Astrocyte (in vitro differentiated cells and primary cell): ENCODE measurements around the gene MAP3K4. TPM values are rescaled to one million over a fixed set of nuclear protein-coding genes. Genes with fewer than 3 reads are reported as not detected.

Experiments
- DNase-seq: peaks from one replicate; pipeline ENCODE4 v3.0.0-alpha.2; 2010; ENCODE audit warnings: low read depth
- FAIRE-seq: peaks from 2 replicates; lab custom pipeline; 2011; peaks lifted over from hg19 to GRCh38; lab: Jason Lieb, UNC
- H2AFZ ChIP-seq: 2 replicates; pipeline ENCODE4 v1.6.0; 2012; ENCODE audit warnings: low read depth, low read length, inconsistent platforms
- H3K27ac ChIP-seq: 2 replicates; pipeline ENCODE4 v1.5.1; 2011; ENCODE audit warnings: low read depth, low read length, inconsistent platforms
- H3K27me3 ChIP-seq: 2 replicates; pipeline ENCODE4 v1.6.0; 2011; ENCODE audit warnings: low read length, inconsistent platforms; ENCODE audit not compliant: insufficient read depth
- H3K36me3 ChIP-seq: 2 replicates; pipeline ENCODE4 v1.5.1; 2011; ENCODE audit warnings: low read length, inconsistent platforms; ENCODE audit not compliant: insufficient read depth
- H3K4me1 ChIP-seq: 2 replicates; pipeline ENCODE4 v1.5.1; 2011; ENCODE audit warnings: low read length, inconsistent platforms; ENCODE audit not compliant: insufficient read depth
- H3K4me2 ChIP-seq: 2 replicates; pipeline ENCODE4 v1.6.0; 2012; ENCODE audit warnings: low read length, inconsistent platforms
- H3K4me3 ChIP-seq: 2 replicates; pipeline ENCODE4 v1.5.1; 2011; ENCODE audit warnings: low read depth, mild to moderate bottlenecking, low read length, inconsistent platforms; ENCODE audit not compliant: insufficient read depth
- H3K79me2 ChIP-seq: 2 replicates; pipeline ENCODE4 v1.6.0; 2012; ENCODE audit warnings: mild to moderate bottlenecking, low read length, inconsistent platforms; ENCODE audit not compliant: insufficient read depth
- H3K9ac ChIP-seq: 2 replicates; pipeline ENCODE4 v1.6.0; 2012; ENCODE audit warnings: mild to moderate bottlenecking, low read length, inconsistent platforms
- H3K9me3 ChIP-seq: 2 replicates; pipeline ENCODE4 v1.5.1; 2012; ENCODE audit warnings: low read depth, mild to moderate bottlenecking, low read length, inconsistent platforms; ENCODE audit not compliant: insufficient read depth
- H4K20me1 ChIP-seq: 2 replicates; pipeline ENCODE4 v1.6.0; 2012; ENCODE audit warnings: low read length, inconsistent platforms; ENCODE audit not compliant: insufficient read depth
- H3K27ac Mint-ChIP-seq: one replicate; pipeline ENCODE4 v1.8.0; 2021; ENCODE audit warnings: mild to moderate bottlenecking, mixed read lengths; ENCODE audit not compliant: unreplicated experiment
- H3K27me3 Mint-ChIP-seq: one replicate; pipeline ENCODE4 v1.8.0; 2021; ENCODE audit warnings: low read depth, mixed read lengths; ENCODE audit not compliant: unreplicated experiment
- H3K36me3 Mint-ChIP-seq: one replicate; pipeline ENCODE4 v1.8.0; 2021; ENCODE audit warnings: low read depth, mixed read lengths; ENCODE audit not compliant: unreplicated experiment
- H3K4me1 Mint-ChIP-seq: one replicate; pipeline ENCODE4 v1.8.0; 2021; ENCODE audit warnings: low read depth, mixed read lengths; ENCODE audit not compliant: unreplicated experiment
- H3K4me3 Mint-ChIP-seq: one replicate; pipeline ENCODE4 v1.8.0; 2021; ENCODE audit warnings: mild to moderate bottlenecking, moderate library complexity, mixed read lengths; ENCODE audit not compliant: unreplicated experiment
- H3K9me3 Mint-ChIP-seq: one replicate; pipeline ENCODE4 v1.8.0; 2021; ENCODE audit warnings: mild to moderate bottlenecking, mixed read lengths; ENCODE audit not compliant: unreplicated experiment
- EZH2 ChIP-seq: IDR thresholded peaks from 2 replicates; pipeline ENCODE4 v1.6.1; 2012; ENCODE audit warnings: mild to moderate bottlenecking, low read length, inconsistent platforms; ENCODE audit not compliant: insufficient read depth
- total RNA-seq: library from RNA; stranded (reverse); gene quantifications from 2 replicates; pipeline ENCODE4 v1.2.1, GENCODE V29; 2021
- TF ChIP-seq, protein P1 (sequence below): IDR thresholded peaks from 2 replicates; pipeline ENCODE4 v1.5.1; 2011; ENCODE audit warnings: low read depth, mild to moderate bottlenecking, inconsistent platforms, low read length, moderate library complexity; ENCODE audit not compliant: insufficient read depth

Gene MAP3K4
- total RNA-seq, 1 donor from 2014 or later = 22.1 TPM

DNA sequence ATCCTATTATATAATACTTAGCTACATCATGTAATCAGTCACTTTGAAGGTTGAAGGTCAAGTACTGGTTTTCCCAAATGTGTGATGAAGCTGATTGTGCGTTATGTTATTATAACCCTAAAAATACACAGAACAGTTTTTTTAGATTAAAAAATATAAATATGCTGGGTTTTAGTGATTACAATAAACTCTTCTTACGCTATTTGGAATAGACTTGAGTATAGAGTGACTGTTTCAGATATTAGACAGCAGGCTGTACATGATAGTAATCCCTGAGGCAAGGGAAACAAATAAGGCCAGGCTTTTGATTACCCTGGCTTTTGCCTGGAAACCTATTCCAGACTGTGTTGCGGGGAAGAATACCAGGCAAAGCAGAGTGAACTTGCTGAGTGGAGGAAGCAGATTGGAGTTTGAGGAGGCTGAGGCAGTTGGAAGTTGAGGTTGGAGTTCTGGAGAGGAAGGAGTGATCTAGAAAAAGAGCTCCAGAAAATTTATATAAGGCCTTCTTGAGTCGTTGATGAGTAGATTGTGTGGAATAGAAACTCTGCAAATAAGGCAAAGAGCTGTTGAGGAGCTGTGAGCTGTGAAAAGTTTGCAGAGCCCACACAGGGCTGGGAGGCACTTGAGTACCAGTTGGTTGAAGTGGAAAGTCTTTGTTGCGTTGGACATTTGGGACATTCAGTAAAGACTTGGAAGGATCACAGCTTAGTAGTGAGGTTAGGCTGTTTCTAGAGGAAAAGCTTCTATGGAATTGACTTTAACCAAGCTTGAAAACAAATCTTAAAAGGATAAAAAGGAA lies 26.4 kb downstream of the MAP3K4 start:
- Mint-ChIP-seq H3K36me3 (peaks cover 2% of the 10 kb centered on the region), H3K4me1 (peaks cover 5% of the 10 kb centered on the region), H3K9me3 (peaks cover 4% of the 10 kb centered on the region), H3K27ac (no peak overlapping the region), H3K4me3 (no peak overlapping the region), H3K27me3 (no peaks in the 10 kb centered on the region)
- no peak for TF ChIP-seq EZH2
- TF ChIP-seq, protein P1, sequence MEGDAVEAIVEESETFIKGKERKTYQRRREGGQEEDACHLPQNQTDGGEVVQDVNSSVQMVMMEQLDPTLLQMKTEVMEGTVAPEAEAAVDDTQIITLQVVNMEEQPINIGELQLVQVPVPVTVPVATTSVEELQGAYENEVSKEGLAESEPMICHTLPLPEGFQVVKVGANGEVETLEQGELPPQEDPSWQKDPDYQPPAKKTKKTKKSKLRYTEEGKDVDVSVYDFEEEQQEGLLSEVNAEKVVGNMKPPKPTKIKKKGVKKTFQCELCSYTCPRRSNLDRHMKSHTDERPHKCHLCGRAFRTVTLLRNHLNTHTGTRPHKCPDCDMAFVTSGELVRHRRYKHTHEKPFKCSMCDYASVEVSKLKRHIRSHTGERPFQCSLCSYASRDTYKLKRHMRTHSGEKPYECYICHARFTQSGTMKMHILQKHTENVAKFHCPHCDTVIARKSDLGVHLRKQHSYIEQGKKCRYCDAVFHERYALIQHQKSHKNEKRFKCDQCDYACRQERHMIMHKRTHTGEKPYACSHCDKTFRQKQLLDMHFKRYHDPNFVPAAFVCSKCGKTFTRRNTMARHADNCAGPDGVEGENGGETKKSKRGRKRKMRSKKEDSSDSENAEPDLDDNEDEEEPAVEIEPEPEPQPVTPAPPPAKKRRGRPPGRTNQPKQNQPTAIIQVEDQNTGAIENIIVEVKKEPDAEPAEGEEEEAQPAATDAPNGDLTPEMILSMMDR = no peak
- H3K4me1 ChIP-seq = no peaks in the 10 kb centered on the region
- H3K79me2 ChIP-seq = peaks cover 97% of the 10 kb centered on the region
- H3K9ac ChIP-seq = no peak overlapping the region
- no peak for DNase-seq
- no peaks in the 10 kb centered on the region for H3K9me3 ChIP-seq
- no peak overlapping the region for H2AFZ ChIP-seq
- FAIRE-seq = no peak
- H3K4me3 ChIP-seq = no peak overlapping the region
- H4K20me1 ChIP-seq = peaks cover 8% of the 10 kb centered on the region
- H3K36me3 ChIP-seq = no peaks in the 10 kb centered on the region
- H3K27me3 ChIP-seq = no peaks in the 10 kb centered on the region
- no peak overlapping the region for H3K27ac ChIP-seq
- no peak overlapping the region for H3K4me2 ChIP-seq

DNA sequence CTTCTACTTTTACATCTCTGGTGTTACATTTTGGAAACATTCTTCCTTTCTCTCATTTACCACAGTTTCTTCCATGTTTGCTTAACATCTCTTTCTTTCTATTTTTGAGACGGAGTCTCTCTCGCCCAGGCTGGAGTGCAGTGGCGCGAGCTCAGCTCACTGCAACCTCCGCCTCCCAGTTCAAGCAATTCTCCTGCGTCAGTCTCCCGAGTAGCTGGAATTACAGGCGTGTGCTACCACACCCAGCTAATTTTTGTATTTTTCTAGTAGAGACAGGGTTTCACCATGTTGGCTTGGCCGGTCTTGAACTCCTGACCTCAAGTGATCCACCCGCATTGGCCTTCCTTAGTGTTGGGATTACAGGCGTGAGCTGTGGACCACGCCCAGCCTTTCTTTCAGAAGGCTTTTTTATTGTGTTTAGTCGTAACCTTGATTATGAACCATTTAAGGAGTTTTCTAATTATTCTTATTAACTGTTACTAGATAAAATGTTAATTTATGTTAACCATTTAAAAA lies 27.8 kb downstream of the MAP3K4 start:
- no peak for FAIRE-seq
- peaks cover 92% of the 10 kb centered on the region for H3K79me2 ChIP-seq

More for the DNA sequence above, 27.8 kb downstream of the MAP3K4 start:
- TF ChIP-seq, protein P1 = no peak
- no peak for TF ChIP-seq EZH2
- no peak overlapping the region for H2AFZ ChIP-seq
- H3K4me3 Mint-ChIP-seq = no peak overlapping the region
- H3K9me3 ChIP-seq = no peaks in the 10 kb centered on the region
- H3K27me3 Mint-ChIP-seq = no peaks in the 10 kb centered on the region
- H3K9ac ChIP-seq = no peak overlapping the region
- DNase-seq = no peak
- peaks cover 3% of the 10 kb centered on the region for H3K4me1 Mint-ChIP-seq
- H3K4me1 ChIP-seq = no peaks in the 10 kb centered on the region
- H3K36me3 ChIP-seq = no peaks in the 10 kb centered on the region
- H3K36me3 Mint-ChIP-seq = peaks cover 2% of the 10 kb centered on the region
- H3K4me3 ChIP-seq = no peak overlapping the region
- H3K4me2 ChIP-seq = no peak overlapping the region
- no peak overlapping the region for H3K27ac ChIP-seq
- H3K9me3 Mint-ChIP-seq = peaks cover 4% of the 10 kb centered on the region
- H4K20me1 ChIP-seq = peaks cover 4% of the 10 kb centered on the region
- no peaks in the 10 kb centered on the region for H3K27me3 ChIP-seq
- no peak overlapping the region for H3K27ac Mint-ChIP-seq
